Omental fat pad (tissue), 4 donors: ENCODE data around the gene ABCA4. TPM values are rescaled to one million over a fixed set of nuclear protein-coding genes. Genes with fewer than 3 reads are reported as not detected.
A peak's percentile ranks its signal among the peaks of the same experiment; 100 is the strongest.

Experiments used
- ATAC-seq: fragments of 150-250 bp; one replicate; pipeline ENCODE4 v1.9.1; 2016; ENCODE audit warnings: mild to moderate bottlenecking, moderate library complexity; ENCODE audit not compliant: low FRiP score
- DNase-seq: peaks from one replicate; pipeline ENCODE4 v3.0.0-alpha.2; 2019; ENCODE audit warnings: low spot score
- CTCF ChIP-seq, 3 donors: fragments of 450-650 bp; IDR thresholded peaks; one replicate each; pipeline ENCODE4 v1.5.1; 2016 to 2017; ENCODE audit warnings: antibody characterized with exemption in 3 of 3, mild to moderate bottlenecking in 3 of 3, moderate library complexity in 2 of 3
- total RNA-seq, 4 donors: library from RNA; depleted of rRNA; stranded (reverse); fragments of >200 nt; gene quantifications; one replicate each; pipeline ENCODE4 v1.1.0, GENCODE V29; 2016

ABCA4 gene
- total RNA-seq, 4 donors from 2014 or later = 0.37 to 0.79 (median 0.38) TPM; not detected in 1

GRCh38 chr1:94093996-94094395 is 27.0 kb downstream of the ABCA4 start:
- TF ChIP-seq CTCF (IDR thresholded peaks at IDR 0.05) = no peak
- no peak for DNase-seq
- ATAC-seq = peak; percentile 69

GRCh38 chr1:94093396-94093795 is 27.6 kb downstream of the ABCA4 start:
- TF ChIP-seq CTCF (IDR thresholded peaks at IDR 0.05) = no peak
- DNase-seq (no peak), ATAC-seq (no peak)

GRCh38 chr1:94092210-94092613 is 28.7 kb downstream of the ABCA4 start:
- ATAC-seq (no peak), DNase-seq (no peak)
- TF ChIP-seq CTCF (IDR thresholded peaks at IDR 0.05) = no peak

GRCh38 chr1:94090761-94091160 is 30.2 kb downstream of the ABCA4 start:
- no peak for ATAC-seq
- DNase-seq = no peak
- TF ChIP-seq CTCF (IDR thresholded peaks at IDR 0.05) = no peak

GRCh38 chr1:94087193-94087592 is 33.8 kb downstream of the ABCA4 start:
- DNase-seq = no peak
- no peak for ATAC-seq
- no peak for TF ChIP-seq CTCF (IDR thresholded peaks at IDR 0.05)

GRCh38 chr1:94084547-94084946 is 36.4 kb downstream of the ABCA4 start:
- DNase-seq (no peak), ATAC-seq (no peak)
- TF ChIP-seq CTCF (IDR thresholded peaks at IDR 0.05) = no peak

- no peak for TF ChIP-seq CTCF (IDR thresholded peaks at IDR 0.05)
- no peak for ATAC-seq
- no peak for DNase-seq
Observed at GRCh38 chr1:94084085-94084484, 36.9 kb downstream of the ABCA4 start.
